Panc1 (cell line): Measurements from ENCODE around the gene KLHL4. TPM values are rescaled to one million over a fixed set of nuclear protein-coding genes. Genes with fewer than 3 reads are reported as not detected.

ENCODE experiments used
- ATAC-seq: fragments of 200-7000 bp; cut with Tn5 transposase; 2 replicates; pipeline ENCODE4 v1.9.1; 2020; ENCODE audit warnings: mild to moderate bottlenecking, moderate library complexity
- BruUV-seq: library from RNA; stranded (reverse); fragments of 400-500 nt; replicated peaks from 2 replicates; lab custom pipeline; 2021; lab: Mats Ljungman, UMichigan
- CTCF ChIA-PET: fragments of 300-600 bp; sonication (Branson Sonifier 250); formaldehyde crosslinking; loops from one replicate; lab custom pipeline; 2022; ENCODE audit warnings: antibody characterized with exemption; lab: Charles Lee
- POLR2A ChIA-PET: fragments of 300-600 bp; sonication (Branson Sonifier 250); formaldehyde crosslinking; loops from one replicate; lab custom pipeline; 2022; ENCODE audit warnings: antibody characterized with exemption; lab: Charles Lee
- DNase-seq: peaks from one replicate; pipeline ENCODE4 v3.0.0-alpha.2; 2010; ENCODE audit warnings: low read depth, low spot score
- H3K27ac ChIP-seq: 2 replicates; pipeline ENCODE4 v1.5.1; 2011; ENCODE audit warnings: mild to moderate bottlenecking, low read length, inconsistent platforms
- H3K27me3 ChIP-seq: fragments of 200-500 bp; sonication (Bioruptor generic); 2 replicates; pipeline ENCODE4 v1.6.0; 2014; ENCODE audit warnings: low read length, inconsistent platforms; ENCODE audit not compliant: control insufficient read depth, insufficient read depth
- H3K36me3 ChIP-seq: fragments of 200-500 bp; sonication (Bioruptor generic); 2 replicates; pipeline ENCODE4 v1.5.1; 2014; ENCODE audit warnings: inconsistent platforms, mild to moderate bottlenecking, low read length, moderate library complexity; ENCODE audit not compliant: control insufficient read depth, insufficient read depth
- H3K4me1 ChIP-seq: 2 replicates; pipeline ENCODE4 v1.5.1; 2011; ENCODE audit warnings: inconsistent platforms, mild to moderate bottlenecking, low read length, moderate library complexity; ENCODE audit not compliant: control insufficient read depth, insufficient read depth
- H3K4me3 ChIP-seq, 2 experiments: 2 replicates each; pipeline ENCODE4 v1.5.1; 2011 to 2012; ENCODE audit warnings: low read depth in 2 of 2, low read length in 2 of 2, mild to moderate bottlenecking in 2 of 2, inconsistent platforms in 1 of 2, moderate library complexity in 1 of 2
- H3K9me3 ChIP-seq: fragments of 200-500 bp; sonication (Bioruptor generic); 2 replicates; pipeline ENCODE4 v1.5.1; 2014; ENCODE audit warnings: low read depth, mild to moderate bottlenecking, inconsistent platforms, low read length, moderate library complexity; ENCODE audit not compliant: control insufficient read depth, insufficient read depth
- CTCF ChIP-seq: fragments of 450-650 bp; IDR thresholded peaks from 2 replicates; pipeline ENCODE4 v1.5.1; 2017; ENCODE audit warnings: mild to moderate bottlenecking
- POLR2AphosphoS5 ChIP-seq: IDR thresholded peaks from 2 replicates; pipeline ENCODE4 v1.6.1; 2012; ENCODE audit warnings: mild to moderate bottlenecking, low read depth, low read length, moderate library complexity
- REST ChIP-seq, 2 experiments: IDR thresholded peaks; 2 replicates each; pipeline ENCODE4 v1.6.1; 2011 to 2012; ENCODE audit warnings: low read depth in 2 of 2, control low read depth in 1 of 2, low read length in 1 of 2, mild to moderate bottlenecking in 1 of 2, moderate library complexity in 1 of 2; ENCODE audit not compliant: insufficient read depth in 1 of 2
- SIN3A ChIP-seq: IDR thresholded peaks from 2 replicates; pipeline ENCODE4 v1.6.1; 2012; ENCODE audit warnings: low read depth, mild to moderate bottlenecking, low read length, moderate library complexity, borderline replicate concordance; ENCODE audit not compliant: insufficient read depth
- TCF7L2 ChIP-seq: IDR thresholded peaks from 2 replicates; pipeline ENCODE4 v1.6.1; 2011; ENCODE audit warnings: mild to moderate bottlenecking, low read depth, low read length, inconsistent platforms
- in situ Hi-C: cut with HindIII; loops from 2 replicates; pipeline ENCODE4 v1.10.0; 2016; ENCODE audit warnings: low sequenced_read_pairs, low pct_unique_long_range_greater_than_20kb
- intact Hi-C: fragments of 100-400 bp; cut with micrococcal nuclease; formaldehyde crosslinking; loops from one replicate; pipeline ENCODE4 v1.10.0; 2022; ENCODE audit not compliant: unreplicated experiment
- total RNA-seq: library from RNA; stranded (reverse); gene quantifications from one replicate; pipeline ENCODE4 v1.2.1, GENCODE V29; 2021; ENCODE audit not compliant: unreplicated experiment

The KLHL4 gene
- total RNA-seq, 1 experiment from 2014 or later: 27.6 TPM

- no peaks in the 10 kb centered on the region for H3K9me3 ChIP-seq
- no peak overlapping the region for H3K27ac ChIP-seq
- ChIA-PET CTCF (no interaction called here), POLR2A (no interaction called here)
- no peaks in the 10 kb centered on the region for H3K27me3 ChIP-seq
- ATAC-seq: no peak
- H3K36me3 ChIP-seq: no peaks in the 10 kb centered on the region
- DNase-seq: no peak
- no peak for TF ChIP-seq POLR2AphosphoS5
- TF ChIP-seq SIN3A: no peak
- TF ChIP-seq REST (IDR thresholded peaks at IDR 0.05; ENCODE audit: insufficient read depth in 1 of 2, low read depth in 2 of 2, low read length in 1 of 2): no peak
- peak; percentile 55 for TF ChIP-seq CTCF
- no peak for TF ChIP-seq TCF7L2
- no peak overlapping the region for H3K4me3 ChIP-seq
- H3K4me1 ChIP-seq: no peaks in the 10 kb centered on the region
- in situ Hi-C loops (no loop called here), intact Hi-C loops (no loop called here)
- BruUV-seq: no TSS peak
Measured at GRCh38 chrX:87583679-87584078, 66.1 kb downstream of the KLHL4 start.

GRCh38 chrX:87616371-87616770 is 98.8 kb downstream of the KLHL4 start:
- BruUV-seq: no TSS peak
- ATAC-seq (no peak), DNase-seq (no peak)
- CTCF ChIA-PET: no interaction called here
- H3K27ac ChIP-seq: no peak overlapping the region
- H3K4me1 ChIP-seq: peaks cover 2% of the 10 kb centered on the region; the same call in 1 of the 2 replicates
- in situ Hi-C loops: no loop called here
- intact Hi-C loops: no loop called here
- H3K4me3 ChIP-seq: no peak overlapping the region
- no peaks in the 10 kb centered on the region for H3K27me3 ChIP-seq
- no peaks in the 10 kb centered on the region; the same call in 1 of the 2 replicates for H3K36me3 ChIP-seq
- POLR2A ChIA-PET: no interaction called here
- no peaks in the 10 kb centered on the region for H3K9me3 ChIP-seq
- TF ChIP-seq SIN3A (no peak), TCF7L2 (no peak), POLR2AphosphoS5 (no peak)

GRCh38 chrX:87621697-87622096 is 104.1 kb downstream of the KLHL4 start:
- BruUV-seq: no TSS peak
- Histone ChIP-seq H3K27ac (0 out of 2 replicates have a peak overlapping the region, but pooled peaks have one; percentile 29), H3K27me3 (no peaks in the 10 kb centered on the region), H3K9me3 (no peaks in the 10 kb centered on the region), H3K36me3 (no peaks in the 10 kb centered on the region; the same call in 1 of the 2 replicates), H3K4me3 (no peak overlapping the region), H3K4me1 (peaks cover 5% of the 10 kb centered on the region; the same call in 1 of the 2 replicates)
- in situ Hi-C loops: no loop called here
- no peak for DNase-seq
- no peak for TF ChIP-seq REST (IDR thresholded peaks at IDR 0.05; ENCODE audit: insufficient read depth in 1 of 2, low read depth in 2 of 2, low read length in 1 of 2)
- intact Hi-C loops: no loop called here
- ChIA-PET POLR2A (no interaction called here), CTCF (no interaction called here)
- no peak for ATAC-seq
